Endodermal cell (in vitro differentiated cells): ENCODE data around the gene NHLH1. TPM values are rescaled to one million over a fixed set of nuclear protein-coding genes. Genes with fewer than 3 reads are reported as not detected.

Experiments
- DNase-seq: peaks from one replicate; pipeline ENCODE4 v3.0.0-alpha.2; 2017
- H3K27ac ChIP-seq: 2 replicates; pipeline ENCODE4 v1.5.1; 2013; ENCODE audit warnings: mild to moderate bottlenecking, low read depth, low read length, moderate library complexity
- H3K27me3 ChIP-seq: 2 replicates; pipeline ENCODE4 v1.6.1; 2013; ENCODE audit warnings: mild to moderate bottlenecking, low read length, moderate library complexity; ENCODE audit not compliant: insufficient read depth, control insufficient read depth, poor library complexity, severe bottlenecking
- H3K36me3 ChIP-seq: 2 replicates; pipeline ENCODE4 v1.7.0; 2013; ENCODE audit warnings: mild to moderate bottlenecking, low read length, moderate library complexity; ENCODE audit not compliant: control insufficient read depth, insufficient read depth
- H3K4me1 ChIP-seq: one replicate; pipeline ENCODE4 v1.7.0; 2013; ENCODE audit warnings: low read length; ENCODE audit not compliant: control insufficient read depth, insufficient read depth
- H3K4me3 ChIP-seq: 2 replicates; pipeline ENCODE4 v1.5.1; 2013; ENCODE audit warnings: mild to moderate bottlenecking, low read length, moderate library complexity
- H3K9ac ChIP-seq: 2 replicates; pipeline ENCODE4 v1.6.1; 2013; ENCODE audit warnings: mild to moderate bottlenecking, low read length, moderate library complexity; ENCODE audit not compliant: poor library complexity, severe bottlenecking; ENCODE audit errors: extremely low read depth
- H3K9me3 ChIP-seq: 2 replicates; pipeline ENCODE4 v1.6.1; 2013; ENCODE audit warnings: mild to moderate bottlenecking, low read length, moderate library complexity; ENCODE audit not compliant: control insufficient read depth
- H3K27ac Mint-ChIP-seq: 2 replicates; pipeline ENCODE4 v1.8.0; 2020; ENCODE audit warnings: mixed read lengths
- H3K27me3 Mint-ChIP-seq: 2 replicates; pipeline ENCODE4 v1.8.0; 2021; ENCODE audit warnings: mild to moderate bottlenecking, mixed read lengths; ENCODE audit not compliant: insufficient read depth
- H3K36me3 Mint-ChIP-seq: 2 replicates; pipeline ENCODE4 v1.8.0; 2020; ENCODE audit warnings: low read depth, mixed read lengths
- H3K4me1 Mint-ChIP-seq: 2 replicates; pipeline ENCODE4 v1.8.0; 2020; ENCODE audit warnings: mixed read lengths
- H3K4me3 Mint-ChIP-seq: 2 replicates; pipeline ENCODE4 v1.8.0; 2020; ENCODE audit warnings: mild to moderate bottlenecking, moderate library complexity, mixed read lengths
- H3K9me3 Mint-ChIP-seq: 2 replicates; pipeline ENCODE4 v1.8.0; 2020; ENCODE audit warnings: mild to moderate bottlenecking, mixed read lengths
- WGBS, 2 experiments: methylation state at CpG; one replicate each; pipeline versions ENCODE4 v1.1.5 to v1.1.7; 2013; ENCODE audit warnings: missing lambda C conversion rate in 2 of 2, mixed read lengths in 1 of 2; ENCODE audit not compliant: insufficient coverage in 1 of 2, insufficient read length in 1 of 2; 5-methylcytosine and 5-hydroxymethylcytosine counted together
- total RNA-seq, 2 donors: library from RNA; stranded (reverse); fragmentation: NEBNext Ultra II Directional in 1 of 2; extraction: Animal tissue kit (Norgen Biotek cat#: 25700) in 1 of 2; gene quantifications; 2 replicates in 1 of 2; 3 replicates in 1 of 2; pipeline ENCODE4 v1.2.1, GENCODE V29; 2021
- TF ChIP-seq, protein P1 (sequence below): fragments of 200-600 bp; sonication (generic); conservative IDR thresholded peaks from 2 replicates; pipeline ENCODE4 v1.5.0; 2021; ENCODE audit warnings: antibody characterized with exemption, mild to moderate bottlenecking

NHLH1 gene
- total RNA-seq, 2 donors from 2014 or later, result 0.31 to 0.57 TPM

DNA sequence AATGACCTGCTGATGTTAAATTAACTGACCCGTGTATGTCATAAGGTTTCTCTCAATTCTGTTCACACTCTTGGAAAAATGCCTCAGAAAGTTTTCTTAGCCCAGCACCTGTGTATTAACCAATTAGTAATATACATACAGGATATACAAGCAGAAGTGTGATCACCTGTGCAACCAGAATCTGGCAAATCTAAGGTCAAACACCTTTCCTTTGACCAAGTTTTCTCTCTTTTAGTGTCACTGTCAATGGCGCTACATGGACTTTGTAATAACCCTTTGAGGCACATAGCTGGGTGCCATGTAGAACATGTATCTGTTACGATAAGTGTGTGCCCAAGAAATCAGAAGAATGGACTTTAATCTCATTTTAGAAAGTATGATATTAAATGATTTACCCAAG, 22.6 kb upstream of the NHLH1 start:
- Mint-ChIP-seq H3K4me3 (peak overlapping the region; percentile 96), H3K27ac (peak overlapping the region; percentile 98), H3K9me3 (no peaks in the 10 kb centered on the region), H3K27me3 (no peaks in the 10 kb centered on the region), H3K4me1 (peaks cover 24% of the 10 kb centered on the region), H3K36me3 (peaks cover 31% of the 10 kb centered on the region)
- H3K4me1 ChIP-seq, result peaks cover 4% of the 10 kb centered on the region
- 83 to 87% methylated on average over 1 to 3 of the region's 3 CpGs for WGBS, 2 experiments
- TF ChIP-seq, protein P1, sequence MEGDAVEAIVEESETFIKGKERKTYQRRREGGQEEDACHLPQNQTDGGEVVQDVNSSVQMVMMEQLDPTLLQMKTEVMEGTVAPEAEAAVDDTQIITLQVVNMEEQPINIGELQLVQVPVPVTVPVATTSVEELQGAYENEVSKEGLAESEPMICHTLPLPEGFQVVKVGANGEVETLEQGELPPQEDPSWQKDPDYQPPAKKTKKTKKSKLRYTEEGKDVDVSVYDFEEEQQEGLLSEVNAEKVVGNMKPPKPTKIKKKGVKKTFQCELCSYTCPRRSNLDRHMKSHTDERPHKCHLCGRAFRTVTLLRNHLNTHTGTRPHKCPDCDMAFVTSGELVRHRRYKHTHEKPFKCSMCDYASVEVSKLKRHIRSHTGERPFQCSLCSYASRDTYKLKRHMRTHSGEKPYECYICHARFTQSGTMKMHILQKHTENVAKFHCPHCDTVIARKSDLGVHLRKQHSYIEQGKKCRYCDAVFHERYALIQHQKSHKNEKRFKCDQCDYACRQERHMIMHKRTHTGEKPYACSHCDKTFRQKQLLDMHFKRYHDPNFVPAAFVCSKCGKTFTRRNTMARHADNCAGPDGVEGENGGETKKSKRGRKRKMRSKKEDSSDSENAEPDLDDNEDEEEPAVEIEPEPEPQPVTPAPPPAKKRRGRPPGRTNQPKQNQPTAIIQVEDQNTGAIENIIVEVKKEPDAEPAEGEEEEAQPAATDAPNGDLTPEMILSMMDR, result no peak
- H3K9me3 ChIP-seq, result no peaks in the 10 kb centered on the region
- peak overlapping the region; percentile 97 for H3K9ac ChIP-seq
- no peak overlapping the region for H3K27ac ChIP-seq
- H3K4me3 ChIP-seq, result peak overlapping the region; percentile 98
- H3K27me3 ChIP-seq, result no peaks in the 10 kb centered on the region
- no peak for DNase-seq
- peaks cover 54% of the 10 kb centered on the region for H3K36me3 ChIP-seq

DNA sequence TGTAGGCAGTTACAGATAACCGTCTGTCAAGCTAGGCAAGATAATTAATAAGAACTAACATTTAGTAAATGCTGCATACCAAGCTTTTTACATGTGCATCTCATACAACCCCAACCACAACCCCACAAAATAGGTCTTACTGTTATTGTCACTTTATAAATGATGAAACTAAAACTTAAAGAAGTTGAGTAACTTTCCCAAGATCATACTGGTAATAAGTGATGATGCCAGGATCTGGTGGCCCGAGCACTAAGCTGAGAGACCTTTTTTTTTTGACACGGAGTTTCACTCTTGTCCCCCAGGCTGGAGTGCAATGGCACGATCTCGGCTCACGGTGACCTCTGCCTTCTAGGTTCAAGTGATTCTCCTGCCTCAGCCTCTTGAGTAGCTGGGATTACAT, 21.9 kb upstream of the NHLH1 start:
- H3K36me3 ChIP-seq, result peaks cover 54% of the 10 kb centered on the region
- TF ChIP-seq, protein P1, result no peak
- no peaks in the 10 kb centered on the region for H3K9me3 Mint-ChIP-seq
- DNase-seq, result no peak
- no peak overlapping the region for H3K4me3 ChIP-seq
- 95 to 100% methylated on average over 5 to 6 of the region's 6 CpGs for WGBS, 2 experiments
- peak overlapping the region; percentile 96 for H3K4me3 Mint-ChIP-seq
- no peak overlapping the region for H3K27ac ChIP-seq
- no peak overlapping the region for H3K9ac ChIP-seq
- no peak overlapping the region for H3K27ac Mint-ChIP-seq
- peaks cover 24% of the 10 kb centered on the region for H3K4me1 Mint-ChIP-seq
- H3K9me3 ChIP-seq, result no peaks in the 10 kb centered on the region
- H3K27me3 ChIP-seq, result no peaks in the 10 kb centered on the region
- H3K36me3 Mint-ChIP-seq, result peaks cover 31% of the 10 kb centered on the region
- peaks cover 4% of the 10 kb centered on the region for H3K4me1 ChIP-seq
- H3K27me3 Mint-ChIP-seq, result no peaks in the 10 kb centered on the region

DNA sequence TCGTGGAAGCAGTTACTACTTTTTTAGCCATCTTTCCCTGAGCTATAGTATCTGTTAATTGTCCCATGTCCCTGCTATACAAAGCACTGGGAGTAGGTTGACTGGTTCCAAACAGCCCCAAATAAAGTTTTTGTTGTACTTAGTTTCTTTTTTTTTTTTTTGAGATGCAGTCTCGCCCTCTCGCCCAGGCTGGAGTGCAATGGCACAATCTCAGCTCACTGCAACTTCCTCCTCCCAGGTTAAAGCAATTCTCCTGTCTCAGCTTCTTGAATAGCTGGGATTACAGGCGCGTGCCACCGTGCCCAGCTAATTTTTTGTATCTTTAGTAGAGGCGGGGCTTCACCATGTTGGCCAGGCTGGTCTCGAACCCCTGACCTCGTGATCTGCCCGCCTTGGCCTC, 20.4 kb upstream of the NHLH1 start:
- Mint-ChIP-seq H3K27me3 (no peaks in the 10 kb centered on the region), H3K27ac (no peak overlapping the region), H3K9me3 (no peaks in the 10 kb centered on the region), H3K4me1 (peaks cover 13% of the 10 kb centered on the region), H3K4me3 (no peak overlapping the region), H3K36me3 (peaks cover 44% of the 10 kb centered on the region)
- WGBS, 2 experiments, result 96% methylated on average over 10 of the region's 10 CpGs; no CpG with 5 or more reads in 1 of the 2 experiments
- no peaks in the 10 kb centered on the region for H3K9me3 ChIP-seq
- peaks cover under 1% of the 10 kb centered on the region for H3K4me1 ChIP-seq
- H3K9ac ChIP-seq, result no peak overlapping the region
- no peak overlapping the region for H3K4me3 ChIP-seq
- no peaks in the 10 kb centered on the region for H3K27me3 ChIP-seq
- DNase-seq, result no peak
- TF ChIP-seq, protein P1, result no peak
- H3K27ac ChIP-seq, result no peak overlapping the region
- peaks cover 63% of the 10 kb centered on the region for H3K36me3 ChIP-seq
